K562 (cell line): ENCODE data around the gene MIS18A. TPM values are rescaled to one million over a fixed set of nuclear protein-coding genes. Genes with fewer than 3 reads are reported as not detected.

Experiments used
- ARID4B ChIP-seq: sonication (generic); formaldehyde crosslinking; IDR thresholded peaks from 2 replicates; pipeline ENCODE4 v1.8.0; 2022; ENCODE audit warnings: mild to moderate bottlenecking, missing genetic modification reagents
- BCL6 ChIP-seq: fragments of 250-450 bp; sonication (Bioruptor Pico); IDR thresholded peaks from 2 replicates; pipeline ENCODE4 v1.4.0; 2020
- ELF2 ChIP-seq: fragments of 250-450 bp; sonication (Bioruptor Pico); IDR thresholded peaks from 2 replicates; pipeline ENCODE4 v1.5.0; 2021; ENCODE audit warnings: mild to moderate bottlenecking
- FOXK2 ChIP-seq, 2 experiments: fragments of 450-650 bp; IDR thresholded peaks in 1 of 2; conservative IDR thresholded peaks in 1 of 2; 2 replicates each; pipeline ENCODE4 v1.6.1; 2016; ENCODE audit warnings: low read depth in 2 of 2, mild to moderate bottlenecking in 1 of 2
- GTF2F1 ChIP-seq: IDR thresholded peaks from 2 replicates; pipeline ENCODE4 v1.6.1; 2011; ENCODE audit warnings: low read depth, low read length, improper control_type of control experiment
- HNRNPH1 ChIP-seq: fragments of 200-400 bp; formaldehyde crosslinking; optimal IDR thresholded peaks from 2 replicates; pipeline ENCODE3; 2017; ENCODE audit warnings: low read depth, mild to moderate bottlenecking, low read length, moderate library complexity
- HNRNPK ChIP-seq: fragments of 200-400 bp; formaldehyde crosslinking; IDR thresholded peaks from one replicate; pipeline ENCODE4 v1.6.1; 2018; ENCODE audit warnings: mild to moderate bottlenecking, low read depth, low read length; ENCODE audit not compliant: poor library complexity, severe bottlenecking
- HNRNPUL1 ChIP-seq: fragments of 200-400 bp; formaldehyde crosslinking; IDR thresholded peaks from 2 replicates; pipeline ENCODE4 v1.6.1; 2017; ENCODE audit warnings: low read length
- LEF1 ChIP-seq: fragments of 450-650 bp; IDR thresholded peaks from 2 replicates; pipeline ENCODE4 v1.6.1; 2016; ENCODE audit warnings: mild to moderate bottlenecking
- MEF2A ChIP-seq: IDR thresholded peaks from 2 replicates; pipeline ENCODE4 v1.6.1; 2011; ENCODE audit warnings: low read depth, mild to moderate bottlenecking, low read length, moderate library complexity; ENCODE audit not compliant: control insufficient read depth
- OTX1 ChIP-seq: fragments of 450-650 bp; formaldehyde crosslinking; IDR thresholded peaks from 2 replicates; pipeline ENCODE4 v1.4.0; 2022; ENCODE audit warnings: mild to moderate bottlenecking
- RB1 ChIP-seq: fragments of 450-650 bp; IDR thresholded peaks from 2 replicates; pipeline ENCODE4 v1.6.1; 2017; ENCODE audit warnings: low read depth, mild to moderate bottlenecking
- SMARCE1 ChIP-seq: fragments of 450-650 bp; IDR thresholded peaks from 2 replicates; pipeline ENCODE4 v1.7.1; 2016; ENCODE audit warnings: mild to moderate bottlenecking
- TCF3 ChIP-seq: sonication (generic); formaldehyde crosslinking; IDR thresholded peaks from 2 replicates; pipeline ENCODE4 v1.4.0; 2020; ENCODE audit warnings: mild to moderate bottlenecking, missing genetic modification reagents
- ZBTB26 ChIP-seq: fragments of 450-650 bp; formaldehyde crosslinking; IDR thresholded peaks from 2 replicates; pipeline ENCODE4 v1.4.0; 2022; ENCODE audit warnings: missing genetic modification characterization
- ZBTB43 ChIP-seq: sonication (generic); formaldehyde crosslinking; IDR thresholded peaks from 2 replicates; pipeline ENCODE4 v1.8.0; 2023; ENCODE audit warnings: mild to moderate bottlenecking, missing genetic modification reagents
- ZFP91 ChIP-seq: sonication (generic); formaldehyde crosslinking; IDR thresholded peaks from 2 replicates; pipeline ENCODE4 v1.8.0; 2022; ENCODE audit warnings: mild to moderate bottlenecking, missing genetic modification reagents
- ZNF133 ChIP-seq: fragments of 250-450 bp; sonication (Bioruptor Pico); IDR thresholded peaks from 2 replicates; pipeline ENCODE4 v1.4.0; 2020; ENCODE audit warnings: mild to moderate bottlenecking
- ZNF311 ChIP-seq: fragments of 250-450 bp; sonication (Bioruptor Pico); IDR thresholded peaks from 2 replicates; pipeline ENCODE4 v1.4.0; 2020; ENCODE audit warnings: mild to moderate bottlenecking, moderate library complexity
- ZNF436 ChIP-seq: fragments of 250-450, 450-650 bp; sonication (Bioruptor Pico); formaldehyde crosslinking; IDR thresholded peaks from 2 replicates; pipeline ENCODE4 v1.7.0; 2020; ENCODE audit warnings: mild to moderate bottlenecking
- polyA plus RNA-seq, 8 experiments: library from polyadenylated mRNA; depleted of rRNA in 4 of 8; stranded (reverse) in 5 of 8; unstranded in 3 of 8; fragments of >200 nt; fragmentation: Nextera tagmentation in 2 of 8; fragmentation: Illumina TruSeq in 1 of 8; extraction: Ambion mirVana in 2 of 8; extraction: Trizol in 1 of 8; gene quantifications; 2 replicates each; pipeline versions ENCODE4 v1.2.1 to v1.2.3, GENCODE V29; 2011 to 2014; ENCODE audit warnings: inconsistent platforms in 1 of 8, missing spikeins in 1 of 8
- total RNA-seq, 7 experiments: library from RNA; depleted of rRNA in 6 of 7; stranded (reverse); fragments of >200 nt in 6 of 7; fragmentation: Illumina TruSeq in 2 of 7; extraction: Trizol in 2 of 7; gene quantifications; 2 replicates each; pipeline versions ENCODE4 v1.2.1 to v1.2.3, GENCODE V29; 2011 to 2021; ENCODE audit warnings: low replicate concordance in 1 of 7

Gene MIS18A
- total and polyA plus RNA-seq, 9 of the 15 experiments (the other 6 are each of a cell fraction or from before 2014, with no cell fraction given), result 17.7 to 75.3 (median 60.3) TPM

- TF ChIP-seq ARID4B (CRISPR knock-in tag), result peak; percentile 96
- no peak for TF ChIP-seq ZNF311 (CRISPR knock-in tag)
- peak; percentile 82 for TF ChIP-seq RB1
- no peak for TF ChIP-seq ZFP91 (CRISPR knock-in tag)
- TF ChIP-seq BCL6, result no peak
- no peak for TF ChIP-seq MEF2A
- no peak for TF ChIP-seq HNRNPH1
- TF ChIP-seq FOXK2 (conservative IDR thresholded peaks at IDR 0.05 in 1 of 2, IDR thresholded peaks at IDR 0.05 in 1 of 2; ENCODE audit: low read depth in 2 of 2), result peak in 1 of 2 experiments; percentile 64; a peak in 3 of 4 replicates
- TF ChIP-seq ELF2 (CRISPR knock-in tag), result no peak
- no peak for TF ChIP-seq ZBTB43 (CRISPR knock-in tag)
- TF ChIP-seq ZNF436 (CRISPR knock-in tag), result no peak
- TF ChIP-seq HNRNPUL1, result no peak
- no peak for TF ChIP-seq HNRNPK
- no peak for TF ChIP-seq TCF3 (CRISPR knock-in tag)
- no peak for TF ChIP-seq LEF1
- no peak for TF ChIP-seq ZNF133 (CRISPR knock-in tag)
- 0 out of 2 replicates have a peak, but pooled peaks have one; percentile 16 for TF ChIP-seq GTF2F1
- TF ChIP-seq ZBTB26 (CRISPR knock-in tag), result no peak
- TF ChIP-seq SMARCE1, result no peak
- peak; percentile 46; the same call in 1 of the 2 replicates for TF ChIP-seq OTX1 (CRISPR knock-in tag)
Observed at GRCh38 chr21:32278518-32279376, at the start of gene MIS18A (continued).
